ENCODE data around the gene SH3BP5.

SH3BP5 gene

DNA sequence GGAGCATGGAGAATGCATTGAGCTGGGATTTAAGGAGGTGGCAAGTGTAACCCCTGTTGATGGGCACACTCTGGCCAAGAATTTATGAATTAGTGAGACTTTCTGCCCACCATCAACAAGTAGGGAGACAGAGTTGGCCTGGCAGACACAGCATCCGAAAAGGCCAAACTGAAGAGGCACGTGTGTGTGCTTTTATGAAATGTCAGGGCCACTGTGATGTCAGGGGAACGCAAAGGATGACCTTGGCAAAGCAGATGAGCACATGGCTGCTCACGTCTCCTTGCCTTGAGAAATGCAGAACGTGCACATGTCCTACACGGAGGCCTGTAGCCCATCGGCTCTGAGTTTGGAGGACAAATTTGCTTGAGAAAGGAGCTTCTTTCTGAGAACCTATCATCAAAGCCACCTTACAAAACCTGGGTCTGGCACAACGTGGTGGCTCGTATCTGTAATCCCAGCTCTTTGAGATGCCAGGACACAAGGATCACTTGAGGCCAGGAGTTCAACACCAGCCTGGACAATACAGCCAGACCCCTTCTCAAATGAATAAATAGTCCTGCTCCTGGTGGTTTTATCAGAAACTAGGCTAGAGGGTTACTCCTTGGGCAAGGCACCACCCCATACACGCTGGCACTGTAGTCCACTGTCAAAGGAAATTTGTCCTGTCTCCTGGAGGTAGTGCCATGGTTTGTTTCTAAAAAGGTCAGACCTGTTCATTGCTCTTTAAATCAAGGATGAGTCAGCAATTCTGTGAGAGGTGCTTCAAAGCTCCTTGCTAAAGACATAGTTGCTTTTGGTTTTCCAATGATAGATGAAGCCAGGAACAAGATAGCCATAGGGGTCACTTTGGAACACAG is 941 bp upstream of the SH3BP5 start:
- TF ChIP-seq, protein P1, sequence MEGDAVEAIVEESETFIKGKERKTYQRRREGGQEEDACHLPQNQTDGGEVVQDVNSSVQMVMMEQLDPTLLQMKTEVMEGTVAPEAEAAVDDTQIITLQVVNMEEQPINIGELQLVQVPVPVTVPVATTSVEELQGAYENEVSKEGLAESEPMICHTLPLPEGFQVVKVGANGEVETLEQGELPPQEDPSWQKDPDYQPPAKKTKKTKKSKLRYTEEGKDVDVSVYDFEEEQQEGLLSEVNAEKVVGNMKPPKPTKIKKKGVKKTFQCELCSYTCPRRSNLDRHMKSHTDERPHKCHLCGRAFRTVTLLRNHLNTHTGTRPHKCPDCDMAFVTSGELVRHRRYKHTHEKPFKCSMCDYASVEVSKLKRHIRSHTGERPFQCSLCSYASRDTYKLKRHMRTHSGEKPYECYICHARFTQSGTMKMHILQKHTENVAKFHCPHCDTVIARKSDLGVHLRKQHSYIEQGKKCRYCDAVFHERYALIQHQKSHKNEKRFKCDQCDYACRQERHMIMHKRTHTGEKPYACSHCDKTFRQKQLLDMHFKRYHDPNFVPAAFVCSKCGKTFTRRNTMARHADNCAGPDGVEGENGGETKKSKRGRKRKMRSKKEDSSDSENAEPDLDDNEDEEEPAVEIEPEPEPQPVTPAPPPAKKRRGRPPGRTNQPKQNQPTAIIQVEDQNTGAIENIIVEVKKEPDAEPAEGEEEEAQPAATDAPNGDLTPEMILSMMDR (IDR thresholded peaks at IDR 0.05) = no peak

DNA sequence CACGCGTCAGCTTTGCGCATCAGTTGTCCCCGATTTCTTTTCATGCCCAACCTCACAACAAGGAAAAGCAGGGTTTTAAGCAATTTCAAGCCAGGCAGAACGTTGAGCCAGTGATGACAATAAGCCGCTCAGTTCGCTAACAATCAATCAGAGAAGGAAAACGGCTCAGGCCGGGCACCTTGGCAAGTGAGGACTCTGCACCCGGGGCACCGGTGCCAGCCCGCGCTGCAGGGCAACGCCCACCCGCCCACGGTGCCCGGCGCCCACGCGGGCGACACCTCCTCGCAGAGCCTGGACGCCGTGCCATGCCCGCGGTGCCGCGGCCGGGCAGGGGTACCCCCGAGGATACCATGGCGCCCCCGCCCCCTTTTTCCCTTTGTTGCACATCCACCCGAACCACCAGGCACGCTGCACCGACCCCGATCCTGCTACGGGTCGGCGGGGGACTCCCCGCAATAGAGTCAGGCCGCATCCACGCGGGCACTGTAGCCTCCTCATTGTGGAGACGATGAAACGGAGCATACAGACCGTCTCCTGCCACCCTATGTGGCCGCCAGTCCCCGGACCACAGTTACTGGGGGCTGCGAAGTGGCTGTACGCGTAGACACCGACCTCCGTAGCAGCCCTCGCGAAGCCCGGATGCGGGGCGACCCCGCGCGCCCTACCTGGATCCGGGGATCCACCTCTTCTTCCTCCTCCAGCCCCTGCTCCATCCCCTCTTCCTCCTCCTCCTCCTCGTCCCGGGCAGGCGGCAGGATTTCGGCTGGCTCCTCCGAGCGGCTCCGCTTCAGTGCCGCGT is 581 bp downstream of the SH3BP5 start:
- TF ChIP-seq, protein P1 (IDR thresholded peaks at IDR 0.05) = no peak

DNA sequence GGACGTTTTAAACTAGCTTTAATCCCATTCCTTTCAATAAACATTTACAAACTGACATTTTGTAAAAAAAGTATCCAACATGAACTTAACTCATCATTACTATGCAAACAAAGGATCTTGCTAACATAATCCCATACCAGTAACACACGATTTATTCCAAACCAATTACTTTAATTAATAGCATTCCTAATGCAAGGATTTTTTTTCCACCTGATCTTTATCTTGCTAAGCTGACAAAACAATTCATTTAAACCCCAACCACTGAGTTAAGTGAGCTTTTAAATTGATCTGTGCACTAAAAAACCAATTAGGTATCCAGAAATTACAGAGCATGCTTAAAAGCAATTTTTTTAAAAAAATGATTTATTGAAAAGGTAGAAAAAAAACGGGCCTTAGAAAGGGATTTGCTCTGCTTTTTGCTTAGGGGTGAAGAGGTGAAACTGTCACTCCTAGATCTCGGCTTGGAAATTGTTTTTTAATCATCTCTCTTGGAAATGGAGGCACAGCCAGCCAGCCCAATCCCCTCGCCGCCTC is 1.2 kb downstream of the SH3BP5 start:
- TF ChIP-seq, protein P1 (IDR thresholded peaks at IDR 0.05) = no peak

DNA sequence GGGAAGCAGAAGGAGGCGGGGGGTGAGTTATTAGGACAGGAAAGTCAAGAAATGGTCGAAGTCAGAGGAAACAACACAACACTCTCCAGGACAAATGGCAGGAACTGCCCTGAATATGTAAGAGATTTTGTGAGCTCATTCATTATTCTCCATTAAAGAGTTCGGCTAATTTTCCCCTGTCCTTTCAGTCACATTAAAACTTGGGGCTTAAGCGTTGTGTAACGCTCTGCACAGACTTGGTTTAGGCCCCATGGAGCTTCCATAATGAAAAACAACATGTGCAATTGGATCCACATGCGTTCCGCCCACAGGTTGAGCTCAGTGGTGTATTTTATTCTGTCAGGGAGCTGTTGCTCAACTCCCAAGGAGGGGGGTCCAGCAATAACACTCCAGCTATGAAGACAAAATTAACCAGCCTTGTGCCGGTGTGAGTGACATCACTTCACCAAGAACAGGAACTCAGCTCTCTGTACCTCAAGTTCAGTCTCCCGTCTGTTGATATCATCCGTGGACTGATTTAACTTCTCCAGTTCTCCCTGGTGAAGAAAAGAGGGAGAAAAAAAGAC is 2.3 kb downstream of the SH3BP5 start:
- TF ChIP-seq, protein P1 (IDR thresholded peaks at IDR 0.05) = no peak

DNA sequence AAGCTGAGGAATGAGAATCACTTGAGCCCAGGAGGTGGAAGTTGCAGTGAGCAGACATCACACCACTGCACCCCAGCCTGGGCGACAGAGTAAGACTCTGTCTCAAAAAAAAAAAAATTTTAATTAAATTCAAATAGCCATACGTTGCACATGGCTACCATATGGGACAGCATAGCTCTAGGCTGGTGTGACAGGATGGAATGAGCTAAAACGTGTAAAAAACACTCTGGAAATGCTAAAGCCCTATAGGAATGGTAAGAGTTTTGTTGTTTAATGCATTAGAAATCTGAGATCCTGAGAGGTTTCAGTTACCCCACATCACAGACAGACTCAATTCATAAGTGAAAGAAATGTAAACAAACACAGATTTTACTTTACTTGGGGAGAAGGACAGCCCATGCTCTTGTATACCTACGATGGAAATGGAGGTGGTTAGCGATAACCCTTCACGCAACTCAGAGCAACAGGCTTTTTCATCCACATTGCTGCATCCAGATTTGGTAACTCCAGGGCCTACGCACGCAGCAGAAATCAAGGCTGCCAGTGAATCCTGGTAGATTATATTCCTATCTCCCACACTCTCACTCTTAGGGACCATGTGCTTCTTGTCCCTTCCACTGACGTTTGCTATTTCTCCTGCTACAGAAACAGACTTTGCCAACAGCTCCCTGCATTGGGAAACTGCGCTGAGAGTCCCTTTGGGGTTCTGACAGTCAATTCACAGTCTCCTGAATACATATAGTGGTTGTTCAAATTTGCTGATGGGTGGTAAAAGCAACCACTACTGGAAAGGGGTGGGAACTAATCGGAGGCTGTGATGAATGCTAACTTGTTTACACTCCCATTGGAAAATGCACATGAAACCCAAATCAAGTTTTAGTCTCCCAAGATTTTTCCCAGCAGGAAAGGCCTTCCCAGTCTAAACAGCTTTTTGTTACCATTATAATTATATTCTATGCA is 3.1 kb downstream of the SH3BP5 start:
- TF ChIP-seq, protein P1 (IDR thresholded peaks at IDR 0.05) = no peak

DNA sequence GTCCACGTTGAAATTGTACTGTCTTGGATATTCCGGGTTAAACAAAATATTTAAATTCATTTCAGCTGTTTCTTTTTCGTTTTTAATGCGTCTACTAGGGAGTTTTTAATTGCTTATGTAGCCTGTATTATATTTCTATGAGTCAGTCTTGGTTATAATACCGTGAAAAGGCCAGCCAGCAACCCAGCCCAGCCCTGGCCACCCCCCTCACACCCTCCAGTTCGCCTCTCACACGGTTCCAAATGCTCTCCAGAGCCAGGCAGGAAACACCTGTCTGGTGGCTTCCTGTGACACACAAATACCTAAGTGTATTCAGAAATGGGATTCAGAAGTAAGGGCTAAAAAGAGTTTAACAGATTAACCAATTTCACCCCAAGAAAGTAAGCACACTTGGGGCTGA is 4.4 kb downstream of the SH3BP5 start:
- TF ChIP-seq, protein P1 (IDR thresholded peaks at IDR 0.05) = no peak

Data from LNCAP (cell line).